ENCODE results near the gene GCLC.
A peak's percentile ranks its signal among the peaks of the same experiment; 100 is the strongest.

The GCLC gene

DNA sequence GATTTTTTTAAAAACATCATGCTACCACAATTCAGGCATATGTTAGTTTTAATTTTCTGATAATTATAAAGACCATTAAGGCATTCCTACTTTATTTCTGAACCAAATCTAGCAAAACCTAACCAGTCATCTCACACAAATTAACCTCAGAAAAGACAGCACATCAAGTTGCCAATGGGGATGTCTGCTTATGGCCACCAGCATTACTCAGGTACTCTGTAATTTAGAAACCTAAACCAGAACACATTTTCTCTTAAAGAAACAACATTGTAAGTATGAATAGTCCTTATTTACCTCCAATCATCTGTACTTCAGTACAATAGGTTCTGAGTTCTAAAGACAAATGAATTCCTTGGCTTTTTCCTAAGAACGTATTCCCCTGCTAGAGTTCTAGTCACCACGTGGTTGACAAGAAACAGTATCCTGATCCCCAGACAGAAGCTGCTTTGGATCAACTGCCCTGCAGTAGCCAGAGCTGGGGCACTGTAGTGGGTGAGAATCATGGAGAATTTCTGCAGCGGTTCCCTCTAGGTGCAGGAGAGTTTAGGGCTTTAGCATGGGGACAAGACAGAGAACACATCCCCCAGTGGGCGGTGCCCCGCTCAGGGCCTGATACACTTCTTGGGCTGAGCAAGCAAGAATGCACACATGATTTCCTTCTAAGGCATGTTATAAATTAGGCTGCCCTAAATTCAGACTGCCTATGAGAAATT, 15.4 kb downstream of the GCLC start:
- Histone ChIP-seq H3K4me3 (no peak overlapping the region), H3K27ac (no peak overlapping the region)

DNA sequence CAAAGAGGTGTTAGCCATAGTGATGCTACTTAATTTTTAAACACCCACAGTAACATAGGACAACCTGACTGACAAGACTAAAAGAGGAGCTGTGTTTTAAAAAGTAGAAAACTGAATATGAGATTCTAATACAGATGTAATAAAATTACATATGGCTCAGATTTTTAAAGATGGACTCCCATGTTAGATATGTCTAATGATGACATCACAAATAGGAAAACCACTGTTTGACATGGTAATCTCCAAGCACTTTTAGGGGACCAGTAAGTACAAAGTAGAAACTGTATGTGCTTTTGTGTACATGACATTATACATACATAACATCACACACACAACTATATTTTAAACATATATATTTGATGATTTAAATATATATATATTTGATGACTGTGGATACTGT, 16.8 kb downstream of the GCLC start:
- Histone ChIP-seq H3K27ac (no peak overlapping the region), H3K4me3 (no peak overlapping the region)

GRCh38 chr6:53527249-53527765, 17.6 kb downstream of the GCLC start:
- no peak overlapping the region for H3K4me3 ChIP-seq
- no peak overlapping the region for H3K27ac ChIP-seq

GRCh38 chr6:53526000-53526399, 18.9 kb downstream of the GCLC start:
- Histone ChIP-seq H3K27ac (no peak overlapping the region), H3K4me3 (no peak overlapping the region)

DNA sequence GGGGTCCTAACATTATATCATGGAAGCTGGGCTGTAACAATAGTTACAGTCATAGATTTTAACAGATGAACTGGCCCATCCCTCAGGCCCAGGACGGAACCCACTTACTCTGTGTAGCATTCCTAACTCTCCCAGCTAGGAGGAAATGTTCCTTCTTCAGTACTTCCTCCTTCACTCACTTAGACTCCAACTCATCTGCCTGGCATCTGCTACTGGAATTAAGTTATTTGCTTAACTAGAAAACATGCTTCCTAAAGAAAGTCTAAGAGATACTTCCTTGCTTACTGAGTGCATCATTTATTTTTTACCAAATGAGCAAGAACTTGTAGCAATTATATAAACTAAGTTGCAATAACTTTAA, 20.5 kb downstream of the GCLC start:
- Histone ChIP-seq H3K4me3 (no peak overlapping the region), H3K27ac (peak overlapping the region in 1 of 21 experiments; percentile 47)

DNA sequence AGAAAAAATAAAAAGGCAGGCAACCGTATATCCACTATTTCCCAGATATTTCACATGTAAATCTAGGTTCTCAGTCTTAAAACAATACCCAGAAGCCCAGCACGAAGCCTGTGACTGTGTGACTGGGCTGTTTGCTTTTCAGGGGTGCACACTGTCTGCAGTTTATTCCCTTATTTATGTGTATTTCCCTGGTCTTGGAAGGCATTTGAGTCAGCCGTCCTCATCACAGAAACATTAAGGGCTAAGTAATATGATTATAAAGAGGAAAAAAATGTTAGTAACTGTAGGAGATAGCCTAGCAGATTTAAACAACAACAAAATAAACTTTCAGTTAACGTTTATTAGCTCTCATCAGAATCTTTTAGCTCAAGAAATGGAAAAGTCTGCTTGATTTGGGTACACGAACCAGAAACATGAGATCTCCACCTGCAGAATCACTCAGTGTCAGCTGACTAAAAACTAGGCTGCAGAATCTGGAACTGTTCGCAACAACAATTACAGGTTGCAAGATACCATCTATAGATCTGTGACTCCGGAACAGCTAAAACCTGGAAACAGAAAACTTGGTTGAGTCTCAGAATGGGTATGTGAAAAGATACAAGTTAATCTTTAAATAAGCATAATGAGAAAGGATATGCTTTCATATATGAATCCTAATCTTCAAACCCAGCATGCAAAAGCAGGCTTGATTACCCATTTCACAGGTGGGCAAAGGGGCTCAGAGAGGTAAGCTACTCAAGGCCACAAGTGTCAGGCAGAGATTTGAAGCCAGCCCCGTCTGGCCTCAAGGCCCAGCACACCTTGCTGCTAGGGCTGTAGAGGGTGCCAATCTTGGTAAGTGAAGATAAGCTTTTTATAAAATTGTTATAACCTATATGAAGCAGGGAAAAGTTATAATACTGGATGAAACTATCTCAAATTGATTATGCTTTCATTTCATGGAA, 21.1 kb downstream of the GCLC start:
- Histone ChIP-seq H3K27ac (peak overlapping the region in 1 of 21 experiments; percentile 47), H3K4me3 (no peak overlapping the region)

DNA sequence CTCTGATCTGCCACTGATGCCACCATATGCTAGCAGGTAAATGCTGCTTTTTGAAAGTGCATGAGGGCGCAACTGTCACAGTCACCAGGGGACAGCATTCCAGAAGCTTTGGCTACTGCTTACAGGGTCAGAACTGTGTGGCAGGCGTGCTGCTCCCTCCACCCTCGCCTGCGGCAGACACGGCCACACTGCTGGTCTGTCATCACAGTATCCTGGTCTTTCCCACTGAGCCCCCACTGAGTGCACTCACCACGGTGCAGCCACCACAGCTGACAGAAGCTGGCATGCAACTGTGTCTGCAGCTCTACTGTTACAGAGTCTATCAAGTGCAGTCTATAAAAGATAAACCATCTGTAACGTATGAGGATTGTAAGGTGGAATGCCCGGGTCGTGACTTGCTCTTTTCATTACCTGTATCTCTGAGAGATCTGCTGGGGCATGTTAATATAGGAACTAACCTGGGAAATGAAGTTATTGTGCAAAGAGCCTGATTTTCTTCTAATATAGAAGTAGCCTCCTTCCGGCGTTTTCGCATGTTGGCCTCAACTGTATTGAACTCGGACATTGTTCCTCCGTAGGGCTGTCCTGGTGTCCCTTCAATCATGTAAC, 24.5 kb downstream of the GCLC start:
- Histone ChIP-seq H3K4me3 (no peak overlapping the region), H3K27ac (no peak overlapping the region)

GRCh38 chr6:53518862-53519261, 26.0 kb downstream of the GCLC start:
- Histone ChIP-seq H3K27ac (no peak overlapping the region), H3K4me3 (no peak overlapping the region)

DNA sequence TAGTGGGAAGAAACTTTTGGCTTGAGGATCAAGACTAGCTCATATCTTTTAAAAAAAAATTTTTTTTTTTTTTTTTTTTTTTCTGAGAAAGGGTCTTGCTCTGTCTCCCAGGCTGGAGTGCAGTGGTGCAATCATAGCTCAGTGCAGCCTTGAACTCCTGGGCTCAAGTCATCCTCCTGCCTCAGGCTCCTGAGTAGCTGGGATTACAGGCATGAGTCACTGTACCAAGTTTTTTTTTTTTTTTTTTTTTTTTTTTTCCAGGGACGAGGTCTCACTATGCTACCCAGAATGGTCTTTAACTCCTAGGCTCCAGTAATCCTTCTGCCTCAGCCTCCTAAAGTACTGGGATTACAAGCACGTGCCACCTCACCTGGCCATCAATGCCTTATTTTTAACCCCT, 27.9 kb downstream of the GCLC start:
- Histone ChIP-seq H3K4me3 (no peak overlapping the region), H3K27ac (no peak overlapping the region)

DNA sequence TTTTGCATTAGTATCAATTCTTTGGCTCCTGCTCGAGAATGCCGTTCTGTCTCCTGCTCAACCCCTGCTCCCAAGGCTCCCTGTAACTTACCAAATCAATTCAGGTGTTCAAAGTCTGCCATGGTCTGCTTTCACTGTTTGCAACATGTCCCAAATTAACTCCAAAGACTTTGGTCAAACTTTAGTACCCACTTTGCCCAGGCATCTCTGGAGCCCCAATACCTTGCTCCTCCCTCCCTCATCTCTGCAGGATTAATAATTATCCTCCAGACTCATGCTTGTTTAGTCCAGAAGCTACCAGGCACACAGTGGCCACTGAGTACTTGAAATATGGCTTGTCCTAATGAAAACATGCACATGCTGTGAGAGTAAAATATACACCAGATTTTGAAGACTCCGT, 30.2 kb downstream of the GCLC start:
- Histone ChIP-seq H3K4me3 (no peak overlapping the region), H3K27ac (no peak overlapping the region)

GRCh38 chr6:53513519-53513966, 31.4 kb downstream of the GCLC start:
- H3K27ac ChIP-seq: no peak overlapping the region
- no peak overlapping the region for H3K4me3 ChIP-seq

- no peak overlapping the region for H3K27ac ChIP-seq
- no peak overlapping the region for H3K4me3 ChIP-seq
Measured at GRCh38 chr6:53513056-53513455, 31.8 kb downstream of the GCLC start.

DNA sequence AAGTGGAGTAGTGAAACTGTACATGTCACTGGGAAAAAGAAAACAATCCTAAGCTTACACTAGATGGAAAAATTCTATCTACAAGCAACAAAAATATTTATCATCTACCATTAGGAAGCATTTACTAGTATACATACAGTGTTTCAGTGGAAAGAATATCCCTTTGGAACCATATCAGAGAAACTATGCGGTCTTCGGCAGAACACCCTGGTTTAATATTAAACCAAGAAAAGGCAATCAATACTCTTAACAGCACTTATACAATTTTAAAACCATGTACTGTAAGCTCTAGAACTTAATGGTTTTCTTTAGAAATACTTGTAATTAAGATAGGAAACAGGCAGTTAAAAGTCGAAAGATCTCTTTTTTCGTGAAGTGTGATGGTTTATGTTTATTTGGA, 32.3 kb downstream of the GCLC start:
- H3K4me3 ChIP-seq: no peak overlapping the region
- no peak overlapping the region for H3K27ac ChIP-seq

- H3K4me3 ChIP-seq: no peak overlapping the region
Measured at GRCh38 chr6:53510746-53511145, 34.2 kb downstream of the GCLC start.

DNA sequence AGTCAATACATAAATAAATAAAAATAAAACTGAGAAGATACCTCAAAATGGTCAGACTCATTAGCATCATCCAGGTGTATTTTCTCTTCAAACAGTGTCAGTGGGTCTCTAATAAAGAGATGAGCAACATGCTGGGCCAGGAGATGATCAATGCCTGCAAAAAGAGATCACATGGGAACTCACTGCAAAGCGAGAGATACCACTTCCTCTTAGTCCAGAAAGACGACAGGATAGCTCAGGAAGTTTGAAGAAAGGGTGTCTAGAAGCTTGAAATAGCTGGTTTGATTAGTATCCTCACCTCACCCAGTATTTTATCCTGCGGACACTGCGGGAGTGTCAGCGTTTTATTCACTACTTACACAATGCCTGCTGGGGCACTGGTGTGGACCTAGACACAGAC, 38.0 kb downstream of the GCLC start:
- Histone ChIP-seq H3K27ac (no peak overlapping the region), H3K4me3 (no peak overlapping the region)

More at GRCh38 chr6:53510746-53511145, 34.2 kb downstream of the GCLC start:
- H3K27ac ChIP-seq: no peak overlapping the region

GRCh38 chr6:53504512-53504911, 40.4 kb downstream of the GCLC start:
- Histone ChIP-seq H3K4me3 (no peak overlapping the region), H3K27ac (no peak overlapping the region)

- no peak overlapping the region for H3K4me3 ChIP-seq
- H3K27ac ChIP-seq: no peak overlapping the region
Measured at GRCh38 chr6:53503060-53503459, 41.8 kb downstream of the GCLC start.

GRCh38 chr6:53501432-53501831, 43.5 kb downstream of the GCLC start:
- H3K4me3 ChIP-seq: no peak overlapping the region
- H3K27ac ChIP-seq: no peak overlapping the region

- Histone ChIP-seq H3K27ac (no peak overlapping the region), H3K4me3 (no peak overlapping the region)
Measured at GRCh38 chr6:53500095-53500494, 44.8 kb downstream of the GCLC start.

DNA sequence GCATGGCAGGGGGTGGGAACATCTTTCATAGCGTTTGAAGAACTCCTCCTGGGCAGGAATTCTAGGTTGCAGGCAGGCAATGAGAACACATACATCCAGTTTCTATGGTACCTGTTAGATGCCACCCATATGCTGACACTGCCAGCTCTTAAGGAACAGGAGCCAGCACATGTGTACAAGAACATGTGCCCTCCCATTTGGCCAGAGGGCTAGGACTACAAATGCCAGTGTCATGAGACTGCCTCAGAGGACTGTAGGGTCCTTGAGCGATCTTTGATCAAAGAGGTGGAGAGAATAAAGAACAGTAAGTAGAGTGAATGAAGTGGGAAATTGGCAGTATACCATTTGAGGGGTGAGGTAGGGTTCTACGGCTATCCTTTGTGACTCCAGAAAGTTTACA, 45.8 kb downstream of the GCLC start:
- H3K4me3 ChIP-seq: no peak overlapping the region

More for the DNA sequence above, 45.8 kb downstream of the GCLC start:
- H3K27ac ChIP-seq: no peak overlapping the region

Measured in skin epidermis (tissue), 12 donors.